K562 (cell line): ENCODE measurements around the gene HOXC11. TPM values are rescaled to one million over a fixed set of nuclear protein-coding genes. Genes with fewer than 3 reads are reported as not detected.

Experiments
- ATF3 ChIP-seq, 2 experiments: fragments of 450-650 bp in 1 of 2; sonication (generic) in 1 of 2; formaldehyde crosslinking in 1 of 2; IDR thresholded peaks in 1 of 2; conservative IDR thresholded peaks in 1 of 2; 2 replicates each; pipeline versions ENCODE4 v1.6.1 to v1.8.1; 2016 to 2023; ENCODE audit warnings: mild to moderate bottlenecking in 2 of 2, moderate library complexity in 2 of 2, inconsistent platforms in 1 of 2, missing genetic modification reagents in 1 of 2
- CHD7 ChIP-seq: fragments of 200-600 bp; sonication (generic); IDR thresholded peaks from one replicate; pipeline ENCODE4 v1.6.1; 2012; ENCODE audit warnings: mild to moderate bottlenecking, low read depth, low read length, inconsistent platforms
- ESRRB ChIP-seq: fragments of 250-450 bp; sonication (Bioruptor Pico); IDR thresholded peaks from 2 replicates; pipeline ENCODE4 v1.5.0; 2020; ENCODE audit warnings: mild to moderate bottlenecking, moderate library complexity, borderline replicate concordance
- FOXJ3 ChIP-seq: sonication (generic); formaldehyde crosslinking; IDR thresholded peaks from 2 replicates; pipeline ENCODE4 v1.4.0; 2020; ENCODE audit warnings: mild to moderate bottlenecking, missing genetic modification reagents
- GATAD2A ChIP-seq: fragments of 450-650 bp; IDR thresholded peaks from 2 replicates; pipeline ENCODE4 v1.6.1; 2017
- JUN ChIP-seq, 2 experiments: sonication (generic) in 1 of 2; formaldehyde crosslinking in 1 of 2; IDR thresholded peaks; 2 replicates each; pipeline versions ENCODE4 v1.6.1 to v1.8.0; 2012 to 2022; ENCODE audit warnings: borderline replicate concordance in 2 of 2, mild to moderate bottlenecking in 2 of 2, improper control_type of control experiment in 1 of 2, low read depth in 1 of 2, low read length in 1 of 2, missing genetic modification reagents in 1 of 2
- KDM2B ChIP-seq: fragments of 250-450 bp; sonication (Bioruptor Pico); IDR thresholded peaks from 2 replicates; pipeline ENCODE4 v1.8.0; 2021; ENCODE audit warnings: mild to moderate bottlenecking, moderate library complexity
- MTA2 ChIP-seq: fragments of 450-650 bp; IDR thresholded peaks from 2 replicates; pipeline ENCODE4 v1.6.1; 2016; ENCODE audit warnings: low read depth
- PHF20 ChIP-seq: fragments of 450-650 bp; IDR thresholded peaks from 2 replicates; pipeline ENCODE4 v1.6.1; 2018; ENCODE audit not compliant: partially characterized antibody
- RCOR1 ChIP-seq, 2 experiments: IDR thresholded peaks; 2 replicates each; pipeline ENCODE4 v1.6.1; 2012; ENCODE audit warnings: low read depth in 2 of 2, low read length in 2 of 2, borderline replicate concordance in 1 of 2, improper control_type of control experiment in 1 of 2
- ZNF311 ChIP-seq: fragments of 250-450 bp; sonication (Bioruptor Pico); IDR thresholded peaks from 2 replicates; pipeline ENCODE4 v1.4.0; 2020; ENCODE audit warnings: mild to moderate bottlenecking, moderate library complexity
- ZNF395 ChIP-seq: fragments of 200-800 bp; sonication (Bioruptor generic); IDR thresholded peaks from 2 replicates; pipeline ENCODE4 v1.6.1; 2017; ENCODE audit warnings: missing genetic modification characterization, missing compliant biosample characterization
- ZNF707 ChIP-seq: fragments of 250-450 bp; sonication (Bioruptor Pico); conservative IDR thresholded peaks from 2 replicates; pipeline ENCODE4 v1.8.0; 2022; ENCODE audit warnings: inconsistent platforms, mild to moderate bottlenecking, moderate library complexity
- polyA plus RNA-seq, 8 experiments: library from polyadenylated mRNA; depleted of rRNA in 4 of 8; stranded (reverse) in 5 of 8; unstranded in 3 of 8; fragments of >200 nt; fragmentation: Nextera tagmentation in 2 of 8; fragmentation: Illumina TruSeq in 1 of 8; extraction: Ambion mirVana in 2 of 8; extraction: Trizol in 1 of 8; gene quantifications; 2 replicates each; pipeline versions ENCODE4 v1.2.1 to v1.2.3, GENCODE V29; 2011 to 2014; ENCODE audit warnings: inconsistent platforms in 1 of 8, missing spikeins in 1 of 8
- total RNA-seq, 7 experiments: library from RNA; depleted of rRNA in 6 of 7; stranded (reverse); fragments of >200 nt in 6 of 7; fragmentation: Illumina TruSeq in 2 of 7; extraction: Trizol in 2 of 7; gene quantifications; 2 replicates each; pipeline versions ENCODE4 v1.2.1 to v1.2.3, GENCODE V29; 2011 to 2021; ENCODE audit warnings: low replicate concordance in 1 of 7

HOXC11 gene
- total and polyA plus RNA-seq, 9 of the 15 experiments (the other 6 are each of a cell fraction or from before 2014, with no cell fraction given) = not detected

- TF ChIP-seq ATF3 (IDR thresholded peaks at IDR 0.05) = peak; percentile 44
- TF ChIP-seq ATF3 (CRISPR knock-in tag; conservative IDR thresholded peaks at IDR 0.05) = no peak
- TF ChIP-seq RCOR1 (IDR thresholded peaks at IDR 0.05; ENCODE audit: borderline replicate concordance in 1 of 2, low read depth in 2 of 2, low read length in 2 of 2) = 0 out of 4 replicates have a peak, but pooled peaks of 1 of the 2 experiments have one; percentile 7
- no peak for TF ChIP-seq ESRRB (CRISPR knock-in tag)
- TF ChIP-seq PHF20 = peak; percentile 18
- peak; percentile 66; the same call in 1 of the 2 replicates for TF ChIP-seq GATAD2A
- TF ChIP-seq ZNF707 (CRISPR knock-in tag) = no peak
- peak; percentile 20 for TF ChIP-seq CHD7
- no peak for TF ChIP-seq ZNF311
- no peak for TF ChIP-seq FOXJ3 (CRISPR knock-in tag)
- TF ChIP-seq KDM2B (CRISPR knock-in tag) = 0 out of 2 replicates have a peak, but pooled peaks have one; percentile 34
- 0 out of 2 replicates have a peak, but pooled peaks have one; percentile 9 for TF ChIP-seq ZNF395 (CRISPR knock-in tag)
- TF ChIP-seq MTA2 = no peak
- TF ChIP-seq JUN (IDR thresholded peaks at IDR 0.05; ENCODE audit: borderline replicate concordance, low read depth, low read length) = 0 out of 2 replicates have a peak, but pooled peaks have one; percentile 26
- no peak; the same call in 1 of the 2 replicates for TF ChIP-seq JUN (CRISPR knock-in tag; IDR thresholded peaks at IDR 0.05; ENCODE audit: borderline replicate concordance)
Measured at GRCh38 chr12:53999559-54000115, 26.7 kb downstream of the HOXC11 start (continued).
